NCI-H146 treated with DMSO at 0.1 percent for 48 hours (cell line): ENCODE measurements around the gene SSTR4.
"Not testable (repeated sequence)": the region's sequence is repeated elsewhere in the genome, so short reads cannot be mapped to it uniquely, and the experiment has no call there.

ENCODE experiments used
- DNase-seq: peaks from one replicate; lab custom pipeline; 2025; ENCODE audit not compliant: unreplicated experiment; lab: John Stamatoyannopoulos, UW

SSTR4 gene

GRCh38 chr20:23018432-23018831 is 16.7 kb upstream of the SSTR4 start:
- DNase-seq, result no peak

GRCh38 chr20:23018941-23019340 is 16.2 kb upstream of the SSTR4 start:
- no peak for DNase-seq

GRCh38 chr20:23019403-23019802 is 15.7 kb upstream of the SSTR4 start:
- no peak for DNase-seq

- no peak for DNase-seq
Measured at GRCh38 chr20:23020230-23021018, 14.7 kb upstream of the SSTR4 start.

DNA sequence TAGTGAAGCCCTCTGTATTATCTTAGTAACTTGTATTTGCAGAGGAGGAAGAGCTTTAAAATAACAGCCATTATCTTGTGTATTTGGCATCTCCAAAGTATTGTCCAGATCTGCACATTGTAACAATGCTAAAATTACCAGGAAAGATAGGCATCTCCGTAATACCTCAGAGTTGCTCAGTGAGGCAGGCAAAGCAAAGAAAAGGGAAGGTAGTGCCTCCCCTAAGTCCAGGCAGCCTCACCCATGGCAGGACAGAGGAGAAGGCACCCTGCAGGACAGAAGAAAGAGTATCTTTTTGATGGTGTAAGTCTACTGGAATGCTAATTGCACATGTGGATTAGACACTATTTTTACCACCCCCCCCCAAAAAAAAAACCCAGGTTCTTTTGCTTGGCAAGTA is 13.6 kb upstream of the SSTR4 start:
- DNase-seq, result no peak

DNA sequence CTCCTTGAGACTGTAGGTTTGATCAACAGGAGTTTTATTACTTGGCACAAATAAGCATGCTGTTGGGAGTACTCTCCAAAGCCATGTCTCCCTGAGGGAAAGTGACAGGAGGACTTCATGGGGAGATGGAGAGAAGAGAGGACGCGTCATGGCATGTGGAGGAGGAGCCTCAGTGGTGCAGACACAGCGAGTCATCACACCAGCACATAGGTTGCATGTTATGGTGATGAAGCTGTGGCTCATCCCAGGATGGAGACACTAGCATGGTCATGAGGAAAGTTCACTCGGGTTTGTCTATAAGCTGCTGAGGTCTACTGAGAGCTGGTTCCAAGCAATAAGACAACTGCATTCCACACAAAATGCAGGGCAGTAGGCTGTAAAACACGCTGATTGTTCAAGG is 13.2 kb upstream of the SSTR4 start:
- no peak for DNase-seq

DNA sequence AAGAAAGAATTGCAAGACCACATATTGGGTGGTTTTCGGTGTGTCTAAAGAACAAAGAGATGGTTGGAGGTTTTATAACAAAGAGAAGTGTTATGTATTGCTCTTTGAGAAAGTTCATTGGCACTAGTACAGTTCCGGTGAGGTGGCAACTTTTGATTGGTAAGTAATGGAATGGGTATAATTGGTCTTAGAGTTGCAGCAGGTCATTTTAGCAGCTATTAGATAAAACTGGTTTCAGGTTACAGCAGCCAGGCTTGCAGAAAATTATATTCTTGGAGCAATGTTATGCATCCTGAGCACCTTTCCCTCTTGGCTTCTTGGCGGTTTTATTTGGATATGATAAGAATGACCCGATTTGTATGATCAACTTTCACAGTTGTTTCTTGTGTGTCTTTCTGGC is 12.3 kb upstream of the SSTR4 start:
- DNase-seq, result no peak

- no peak for DNase-seq
Measured at GRCh38 chr20:23023621-23024177, 11.4 kb upstream of the SSTR4 start.

DNA sequence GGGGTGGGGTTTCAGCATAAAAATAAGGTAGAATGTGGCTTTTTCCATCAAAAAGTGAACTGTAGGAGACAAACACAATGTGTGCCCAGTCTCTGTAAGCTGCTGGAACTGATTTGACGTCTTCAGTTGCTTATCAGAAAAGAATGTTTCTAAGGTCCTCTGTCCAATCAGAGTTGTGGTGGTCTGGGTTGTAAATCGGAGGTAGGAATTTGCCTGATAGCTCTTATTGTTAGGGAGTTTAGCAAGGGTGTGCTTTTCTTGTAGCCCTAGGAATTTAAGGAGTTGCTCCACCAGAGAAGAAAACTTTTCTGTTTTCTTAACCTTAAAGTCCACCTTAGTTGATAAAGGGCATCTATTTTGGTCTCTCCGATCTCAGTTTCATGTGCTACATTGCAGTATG is 10.4 kb upstream of the SSTR4 start:
- no peak for DNase-seq

DNA sequence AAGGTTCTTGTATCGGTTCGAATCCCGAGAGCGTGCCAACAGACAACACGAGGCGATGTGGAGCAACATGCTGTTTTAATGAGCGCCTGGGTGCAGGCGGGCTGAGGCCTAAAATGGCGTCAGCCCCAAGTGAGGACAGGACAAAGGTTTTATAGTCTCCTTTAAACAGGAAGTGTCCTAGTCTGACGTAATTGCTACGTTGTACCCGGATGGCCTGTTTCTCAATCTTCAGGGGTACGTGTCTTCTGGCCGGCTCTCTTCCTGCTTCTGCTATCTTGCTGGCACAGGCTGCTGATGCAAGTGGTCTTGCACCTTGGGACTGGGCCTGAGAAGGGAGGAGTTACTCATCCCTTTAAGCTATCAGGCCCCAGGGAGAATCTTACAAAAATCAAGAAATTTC is 9.6 kb upstream of the SSTR4 start:
- DNase-seq, result not testable (repeated sequence)

DNA sequence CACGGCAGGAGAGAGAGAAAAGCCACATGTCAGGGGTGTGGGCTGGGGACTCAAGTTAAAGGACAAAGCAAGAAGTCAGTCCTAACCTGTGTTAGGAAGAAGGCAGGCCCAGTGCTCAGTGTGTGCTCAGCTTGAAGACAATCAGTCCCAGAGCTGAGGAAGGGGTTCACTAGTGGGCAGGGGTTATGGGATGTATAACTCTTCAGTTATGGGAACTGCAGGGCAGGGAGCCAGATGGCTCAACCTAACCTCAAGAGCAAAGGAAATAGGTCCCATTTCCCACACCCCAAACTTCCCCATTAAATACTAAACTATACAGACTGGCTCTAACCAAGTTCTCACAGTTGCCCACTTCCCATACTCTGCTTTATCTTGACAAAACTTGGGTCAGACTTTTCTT is 7.4 kb upstream of the SSTR4 start:
- no peak for DNase-seq

DNA sequence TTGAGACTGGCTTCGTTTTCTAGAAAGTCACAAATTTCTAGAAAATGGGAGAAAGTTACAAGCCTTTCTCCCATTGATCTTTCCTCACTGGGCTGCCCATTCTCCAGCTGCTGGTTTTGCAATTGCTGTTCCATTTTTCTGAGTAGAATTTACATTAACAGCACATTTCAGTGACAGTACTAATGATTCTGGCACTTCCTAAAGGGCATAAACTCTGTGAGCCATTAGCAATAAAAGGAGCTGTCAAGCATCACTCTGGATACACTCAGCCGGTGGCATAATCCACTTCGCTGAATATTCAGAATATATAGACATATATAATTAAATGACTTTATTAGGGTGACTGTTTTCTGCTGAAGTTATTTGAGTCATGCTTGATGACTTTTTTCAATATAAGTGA is 6.7 kb upstream of the SSTR4 start:
- DNase-seq, result no peak

DNA sequence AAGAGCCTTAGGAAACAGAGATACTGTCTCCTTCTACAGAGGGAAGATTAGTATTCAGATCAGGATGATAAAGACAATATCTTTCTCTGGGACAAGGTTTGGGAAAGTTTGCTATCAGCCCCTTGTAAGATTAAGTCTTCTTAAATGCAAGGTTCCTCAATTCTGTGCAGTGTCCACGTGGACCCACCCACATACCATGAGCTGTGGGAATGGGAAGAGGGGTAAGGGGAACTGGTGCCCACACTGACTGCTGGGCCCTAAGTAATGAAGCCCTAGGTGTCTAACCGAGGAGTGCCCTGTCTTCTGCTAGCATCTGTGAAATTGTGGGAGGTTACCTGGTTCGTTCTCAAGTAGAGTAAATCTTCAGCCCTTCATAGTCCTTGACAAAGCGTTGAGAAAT is 5.8 kb upstream of the SSTR4 start:
- no peak for DNase-seq

DNA sequence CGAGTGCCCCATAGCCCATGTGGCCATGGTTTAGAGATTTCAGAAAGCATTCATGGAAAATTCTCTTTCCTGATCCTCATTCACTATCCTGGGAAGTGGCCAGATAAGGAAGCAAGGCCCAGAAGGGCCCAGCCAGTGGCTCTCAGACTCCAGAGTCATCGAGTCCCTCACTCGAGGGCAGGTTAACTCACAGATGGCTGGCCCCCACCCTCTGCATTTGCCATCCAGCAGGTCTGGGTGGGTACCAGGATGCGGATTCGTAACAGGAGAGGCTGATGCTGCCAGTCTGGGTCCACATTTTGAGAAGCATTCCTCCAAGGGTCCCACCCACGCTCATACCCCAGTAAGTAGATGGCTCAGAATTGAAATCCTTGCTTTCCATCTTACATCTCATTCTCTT is 3.8 kb upstream of the SSTR4 start:
- DNase-seq, result no peak

DNA sequence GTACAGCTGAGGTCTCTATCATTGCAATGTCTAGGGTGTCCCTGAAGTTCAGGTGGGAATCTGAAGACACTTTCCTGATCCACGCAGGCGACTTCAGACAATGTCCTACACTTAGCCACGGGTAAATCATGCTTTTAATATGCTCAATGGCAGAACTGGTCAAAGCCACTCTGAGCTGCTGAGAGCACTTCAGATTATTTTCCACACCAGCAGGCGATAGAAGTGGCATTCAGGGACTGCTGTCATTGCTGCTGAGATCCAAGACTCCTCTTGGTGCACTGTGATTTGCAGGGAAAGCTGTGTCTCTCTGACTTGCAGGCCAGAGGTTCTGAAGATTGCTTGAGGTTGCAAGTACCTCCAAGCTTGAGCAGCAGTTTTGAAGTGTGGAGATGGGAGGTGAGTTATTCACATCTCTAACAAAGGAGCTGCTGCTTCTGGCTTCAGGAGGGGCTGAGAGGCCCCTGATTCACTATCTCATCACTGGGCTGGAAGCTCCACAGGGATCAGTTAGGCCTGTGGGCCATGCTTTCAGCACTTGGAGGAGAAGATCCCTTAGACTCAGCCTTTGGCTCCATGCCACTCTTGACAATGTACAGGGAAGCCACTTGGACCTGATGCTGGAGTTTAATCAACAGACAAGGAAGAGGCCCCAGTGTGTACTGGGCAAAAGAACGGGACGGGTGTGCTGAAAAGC is 2.9 kb upstream of the SSTR4 start:
- no peak for DNase-seq

DNA sequence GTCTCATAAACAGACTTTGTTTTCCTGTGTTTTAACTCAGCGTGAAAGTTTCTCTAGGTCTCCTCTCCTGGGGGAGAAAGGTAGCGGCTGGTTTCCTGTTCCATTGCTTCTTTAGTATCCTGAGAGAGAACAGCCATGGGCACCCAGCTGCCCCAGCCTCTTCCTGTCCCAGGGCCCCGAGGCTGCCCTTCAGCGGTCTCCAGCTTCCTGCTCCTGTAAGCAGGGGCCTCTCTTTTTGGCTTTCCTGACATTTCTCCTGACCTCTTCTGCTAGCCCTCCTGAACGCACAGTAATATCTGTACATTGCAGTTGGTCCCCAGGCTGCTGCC is 2.4 kb upstream of the SSTR4 start:
- DNase-seq, result no peak

DNA sequence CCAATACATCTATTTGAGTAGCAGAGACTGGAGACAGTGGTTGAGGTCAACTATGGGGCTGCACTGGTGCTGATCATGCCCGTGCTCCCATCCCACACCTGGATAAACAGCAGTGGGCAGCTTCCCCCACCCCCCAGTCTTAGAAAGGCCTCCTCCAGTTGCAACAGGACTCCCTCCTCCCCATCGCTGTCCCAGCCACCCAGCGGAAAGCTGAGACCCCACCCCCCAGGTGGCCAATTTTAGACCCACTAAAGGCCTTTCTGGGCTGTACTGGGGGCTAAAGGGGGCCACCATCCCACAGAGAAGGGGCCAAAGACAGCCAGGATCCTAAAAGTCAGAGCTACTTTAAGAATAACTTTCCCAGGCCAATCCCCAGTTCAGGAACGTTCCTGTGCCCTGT is 1.2 kb upstream of the SSTR4 start:
- no peak for DNase-seq

DNA sequence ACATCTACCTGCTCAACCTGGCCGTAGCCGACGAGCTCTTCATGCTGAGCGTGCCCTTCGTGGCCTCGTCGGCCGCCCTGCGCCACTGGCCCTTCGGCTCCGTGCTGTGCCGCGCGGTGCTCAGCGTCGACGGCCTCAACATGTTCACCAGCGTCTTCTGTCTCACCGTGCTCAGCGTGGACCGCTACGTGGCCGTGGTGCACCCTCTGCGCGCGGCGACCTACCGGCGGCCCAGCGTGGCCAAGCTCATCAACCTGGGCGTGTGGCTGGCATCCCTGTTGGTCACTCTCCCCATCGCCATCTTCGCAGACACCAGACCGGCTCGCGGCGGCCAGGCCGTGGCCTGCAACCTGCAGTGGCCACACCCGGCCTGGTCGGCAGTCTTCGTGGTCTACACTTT is 619 bp downstream of the SSTR4 start:
- no peak for DNase-seq

- DNase-seq, result no peak
Measured at GRCh38 chr20:23036371-23036770, 1.3 kb downstream of the SSTR4 start.

DNA sequence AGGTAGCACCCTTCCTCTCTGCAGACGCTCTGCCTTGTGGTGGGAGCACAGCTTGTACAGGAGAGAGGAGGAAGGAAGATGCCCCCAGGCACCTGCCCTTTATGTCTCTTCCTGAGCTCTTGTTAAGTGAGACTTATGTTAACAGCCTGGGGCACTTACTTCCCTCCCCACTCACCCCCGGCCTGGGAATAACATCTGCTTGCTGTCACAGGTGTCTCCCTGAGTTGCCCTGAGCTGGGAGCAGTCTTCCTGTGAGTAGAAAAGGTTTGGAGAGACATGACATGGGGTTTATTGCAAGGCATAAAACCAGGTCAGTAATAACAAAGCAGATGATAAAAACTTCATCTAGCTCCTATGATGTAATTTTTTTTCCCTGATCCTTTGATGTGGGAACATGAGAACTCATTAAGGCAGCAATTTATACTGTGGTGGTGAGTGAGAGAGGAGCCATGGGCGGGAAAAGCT is 1.9 kb downstream of the SSTR4 start:
- DNase-seq, result peak; percentile 38

- no peak for DNase-seq
Measured at GRCh38 chr20:23039136-23039875, 4.2 kb downstream of the SSTR4 start.
